HepG2 (cell line): ENCODE measurements around the gene DPP3. TPM values are rescaled to one million over a fixed set of nuclear protein-coding genes. Genes with fewer than 3 reads are reported as not detected.

Experiments
- BRF2 ChIP-seq: sonication (generic); formaldehyde crosslinking; IDR thresholded peaks from 2 replicates; pipeline ENCODE4 v1.8.1; 2022; ENCODE audit warnings: mild to moderate bottlenecking, missing genetic modification reagents
- CENPT ChIP-seq: sonication (generic); formaldehyde crosslinking; IDR thresholded peaks from 2 replicates; pipeline ENCODE4 v1.8.0; 2022; ENCODE audit warnings: low read depth, mild to moderate bottlenecking, moderate library complexity, missing genetic modification reagents
- DR1 ChIP-seq: sonication (generic); formaldehyde crosslinking; IDR thresholded peaks from 2 replicates; pipeline ENCODE4 v1.8.0; 2021; ENCODE audit warnings: mild to moderate bottlenecking, missing genetic modification reagents, inconsistent platforms
- DZIP1 ChIP-seq: sonication (generic); formaldehyde crosslinking; IDR thresholded peaks from 2 replicates; pipeline ENCODE4 v1.5.0; 2020; ENCODE audit warnings: mild to moderate bottlenecking, missing genetic modification reagents
- FLYWCH1 ChIP-seq: sonication (generic); formaldehyde crosslinking; IDR thresholded peaks from 2 replicates; pipeline ENCODE4 v1.8.1; 2023; ENCODE audit warnings: mild to moderate bottlenecking, missing genetic modification reagents
- KDM5B ChIP-seq: sonication (generic); formaldehyde crosslinking; IDR thresholded peaks from 2 replicates; pipeline ENCODE4 v1.4.0; 2020; ENCODE audit warnings: missing genetic modification reagents, mild to moderate bottlenecking, borderline replicate concordance
- MYNN ChIP-seq: sonication (generic); formaldehyde crosslinking; IDR thresholded peaks from 2 replicates; pipeline ENCODE4 v1.4.0; 2020; ENCODE audit warnings: mild to moderate bottlenecking, low read depth, missing genetic modification reagents
- NFKBIZ ChIP-seq: IDR thresholded peaks from 2 replicates; pipeline ENCODE4 v1.6.1; 2018; ENCODE audit warnings: missing genetic modification reagents, missing compliant biosample characterization
- NKX3-1 ChIP-seq: sonication (generic); formaldehyde crosslinking; IDR thresholded peaks from 2 replicates; pipeline ENCODE4 v1.5.0; 2020; ENCODE audit warnings: missing genetic modification reagents
- POGK ChIP-seq: sonication (generic); formaldehyde crosslinking; conservative IDR thresholded peaks from 2 replicates; pipeline ENCODE4 v1.8.0; 2022; ENCODE audit warnings: mild to moderate bottlenecking, moderate library complexity, missing genetic modification reagents
- PRDM4 ChIP-seq: sonication (generic); formaldehyde crosslinking; IDR thresholded peaks from 2 replicates; pipeline ENCODE4 v1.9.0; 2021; ENCODE audit warnings: missing genetic modification reagents, borderline replicate concordance
- ZBTB43 ChIP-seq: sonication (generic); formaldehyde crosslinking; conservative IDR thresholded peaks from 2 replicates; pipeline ENCODE4 v1.4.0; 2020; ENCODE audit warnings: missing genetic modification reagents
- ZBTB44 ChIP-seq: sonication (generic); formaldehyde crosslinking; IDR thresholded peaks from 2 replicates; pipeline ENCODE4 v1.4.0; 2020; ENCODE audit warnings: missing genetic modification reagents
- polyA plus RNA-seq, 8 experiments: library from polyadenylated mRNA; depleted of rRNA in 3 of 8; stranded (reverse) in 7 of 8; unstranded in 1 of 8; fragments of >200 nt; fragmentation: Illumina TruSeq in 4 of 8; extraction: Trizol in 4 of 8; gene quantifications; 2 replicates each; pipeline versions ENCODE4 v1.2.1 to v1.2.3, GENCODE V29; 2011 to 2016; ENCODE audit warnings: low read depth in 4 of 8, missing spikeins in 1 of 8, mixed read lengths in 1 of 8; ENCODE audit not compliant: insufficient read depth in 1 of 8
- total RNA-seq, 5 experiments: library from RNA; depleted of rRNA; stranded (reverse); fragments of >200 nt; fragmentation: Illumina TruSeq; extraction: Trizol; gene quantifications; 2 replicates each; pipeline ENCODE4 v1.2.3, GENCODE V29; 2016; ENCODE audit warnings: low read depth in 1 of 5

DPP3 gene
- total and polyA plus RNA-seq, 2 of the 13 experiments (the other 11 are each of a cell fraction or from before 2014, with no cell fraction given) = 38.4 to 59.8 TPM

GRCh38 chr11:66480117-66480938 lies at the start of gene DPP3 (continued):
- TF ChIP-seq BRF2 (no peak), MYNN (CRISPR knock-in tag) (no peak; the same call in 1 of the 2 replicates), NKX3-1 (CRISPR knock-in tag) (no peak; the same call in 1 of the 2 replicates), FLYWCH1 (CRISPR knock-in tag) (no peak), DZIP1 (CRISPR knock-in tag) (peak; percentile 88; the same call in 1 of the 2 replicates), ZBTB44 (0 out of 2 replicates have a peak, but pooled peaks have one; percentile 48), ZBTB43 (CRISPR knock-in tag) (no peak; the same call in 1 of the 2 replicates), PRDM4 (no peak), CENPT (CRISPR knock-in tag) (no peak), DR1 (CRISPR knock-in tag) (peak; percentile 86), POGK (CRISPR knock-in tag) (peak; percentile 77), NFKBIZ (CRISPR knock-in tag) (0 out of 2 replicates have a peak, but pooled peaks have one; percentile 45), KDM5B (CRISPR knock-in tag) (peak; percentile 70; the same call in 1 of the 2 replicates)
